ENCODE results near the gene TMCC1.
"Not testable (repeated sequence)": the region's sequence is repeated elsewhere in the genome, so short reads cannot be mapped to it uniquely, and the experiment has no call there.

The TMCC1 gene

DNA sequence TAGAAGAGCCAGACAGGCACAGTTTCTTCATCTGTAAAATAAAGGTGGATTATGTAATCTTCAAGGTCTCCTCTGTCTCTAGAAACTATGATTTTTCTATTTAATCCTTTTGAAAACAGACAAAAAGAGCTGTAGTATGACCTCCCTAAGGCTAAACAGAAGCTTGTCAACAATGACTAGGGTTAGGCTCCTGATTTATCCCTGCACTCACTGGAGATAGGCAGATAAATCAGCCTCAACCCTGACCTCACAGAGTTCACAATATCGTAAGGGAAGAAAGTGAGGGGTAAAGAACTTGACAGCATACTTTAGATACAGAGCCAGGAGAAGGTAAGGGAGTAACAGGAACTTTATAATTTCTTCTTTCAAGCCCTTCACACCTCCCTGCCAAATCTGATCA is 124.8 kb downstream of the TMCC1 start:
- no peak for DNase-seq

DNA sequence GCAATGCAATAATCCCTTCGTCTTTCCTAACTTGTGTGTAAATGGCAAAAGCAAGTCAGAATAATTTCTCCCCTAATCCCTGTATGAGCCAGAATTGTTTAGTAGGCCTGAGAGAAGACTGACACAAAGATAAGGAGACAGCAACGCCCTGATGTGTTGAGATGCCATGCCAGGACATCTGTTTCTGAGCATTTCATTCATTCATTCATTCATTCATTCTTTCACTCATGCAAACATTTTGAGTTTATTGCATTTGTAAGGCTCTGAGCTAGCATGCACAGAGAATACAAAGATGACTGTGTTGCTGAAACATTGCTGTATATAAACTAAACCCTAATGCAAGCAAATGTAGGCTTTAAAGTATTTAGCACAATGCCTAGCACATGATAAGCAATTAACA is 127.4 kb downstream of the TMCC1 start:
- DNase-seq: no peak

DNA sequence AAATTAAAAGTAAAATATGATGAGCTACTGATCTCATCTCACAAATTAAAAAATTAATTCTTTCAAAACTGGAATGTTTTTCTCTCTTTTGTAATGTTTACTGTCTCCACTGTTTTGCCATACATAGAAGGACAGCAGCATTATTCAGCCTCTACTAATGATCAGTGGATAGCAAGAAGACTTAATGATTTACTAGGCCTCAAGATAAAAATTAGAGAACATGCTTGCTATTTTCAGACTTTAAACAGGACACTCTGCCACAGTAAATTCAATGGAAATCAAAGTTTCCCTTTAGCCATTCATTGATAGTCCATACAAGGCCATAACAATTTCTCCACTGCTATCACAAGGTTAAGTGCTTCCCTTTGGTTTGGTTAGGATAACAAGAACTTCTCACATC is 129.4 kb downstream of the TMCC1 start:
- no peak for DNase-seq

DNA sequence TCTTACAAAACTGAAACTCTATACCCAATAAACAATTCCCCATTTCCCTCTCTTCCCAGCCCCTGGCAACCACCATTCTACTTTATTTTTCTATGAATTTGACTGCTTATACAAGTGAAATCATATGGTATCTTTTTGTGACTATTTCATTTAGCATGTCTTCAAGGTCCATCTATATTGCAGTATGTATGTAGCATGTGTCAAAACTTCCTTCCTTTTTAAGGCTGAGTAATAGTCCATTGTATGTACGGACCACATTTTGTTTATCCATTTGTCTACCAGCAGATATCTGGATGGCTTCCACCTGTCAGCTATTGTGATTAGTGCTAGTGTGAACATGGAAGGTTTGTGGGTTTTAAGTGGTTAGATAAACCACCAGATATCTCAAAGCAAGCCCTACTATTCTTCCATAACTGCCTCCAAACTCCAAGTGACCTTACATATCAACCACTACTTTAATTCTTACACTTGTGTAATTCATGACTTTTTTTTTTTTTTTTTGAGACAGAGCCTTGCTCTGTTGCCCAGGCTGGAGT is 134.7 kb downstream of the TMCC1 start:
- no peak for DNase-seq

DNA sequence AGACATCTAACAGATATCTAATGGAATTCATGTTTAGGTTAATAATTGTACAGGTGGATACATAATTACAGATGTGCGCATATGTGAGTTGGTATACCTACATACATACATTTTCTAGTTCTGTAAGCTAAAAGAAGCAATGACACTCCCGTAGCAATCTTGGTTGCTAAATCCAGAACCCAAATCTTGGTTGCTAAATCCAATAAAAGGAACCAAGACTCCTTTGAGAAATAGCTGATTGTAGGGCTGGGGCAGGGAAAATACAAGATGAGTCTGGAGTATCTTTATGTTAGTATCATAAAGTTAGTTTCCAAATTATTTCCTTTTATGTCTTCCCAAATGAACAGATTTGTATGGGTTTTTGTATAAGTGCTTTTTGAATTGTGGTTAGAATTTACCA is 135.2 kb downstream of the TMCC1 start:
- DNase-seq: no peak

DNA sequence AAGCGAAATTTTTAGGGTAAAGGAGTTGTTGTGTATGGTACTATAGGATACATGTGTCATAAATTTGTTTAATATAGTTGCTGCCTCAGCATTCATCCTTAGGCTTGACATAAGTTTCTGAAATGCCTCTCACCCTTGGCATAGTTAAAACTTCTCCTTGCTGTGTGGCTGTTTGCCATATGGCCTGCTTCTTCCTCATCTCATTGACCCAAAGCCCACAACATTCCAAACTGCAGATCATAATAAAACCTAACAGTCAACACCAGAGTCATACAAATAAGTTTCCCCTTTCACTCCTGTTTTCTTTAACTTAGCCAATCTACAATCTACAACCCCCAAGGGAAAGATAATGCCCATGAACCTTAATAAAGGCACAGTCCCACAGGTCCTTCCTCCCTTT is 136.6 kb downstream of the TMCC1 start:
- DNase-seq: no peak

DNA sequence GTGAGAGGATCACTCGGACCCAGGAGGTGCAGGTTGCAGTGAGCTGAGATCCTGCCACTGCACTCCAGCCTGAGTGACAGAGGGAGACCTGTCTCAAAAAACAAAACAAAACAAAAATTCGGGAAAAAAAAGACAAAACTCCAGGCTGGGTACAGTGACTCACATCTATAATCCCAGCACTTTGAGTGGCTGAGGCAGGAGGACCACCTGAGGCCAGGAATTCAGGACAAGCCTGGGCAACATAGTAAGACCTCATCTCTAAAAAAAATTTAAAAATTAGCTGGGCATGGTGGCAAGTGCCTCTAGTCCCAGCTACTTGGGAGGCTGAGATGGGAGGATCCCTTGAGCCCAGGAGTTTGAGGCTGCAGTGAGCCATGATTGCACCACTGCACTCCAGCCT is 142.4 kb downstream of the TMCC1 start:
- not testable (repeated sequence) for DNase-seq

DNA sequence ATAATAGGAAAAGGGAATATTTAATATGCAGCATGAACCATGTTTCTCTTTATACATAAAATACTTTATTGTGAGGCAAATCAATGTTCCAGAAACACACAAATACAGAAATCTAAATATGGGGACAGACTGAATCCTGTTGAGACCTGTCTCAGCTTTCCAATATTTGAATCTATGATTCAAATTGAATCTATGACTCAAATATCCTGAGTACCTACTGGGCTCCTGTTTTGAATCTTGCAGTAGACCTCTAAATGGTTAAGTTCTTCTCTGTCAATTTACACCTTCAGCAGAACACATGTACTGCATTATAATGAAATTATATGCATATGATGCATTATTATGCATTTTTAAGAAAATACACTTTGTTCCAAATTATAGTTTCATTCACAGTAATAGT is 143.8 kb downstream of the TMCC1 start:
- DNase-seq: no peak

DNA sequence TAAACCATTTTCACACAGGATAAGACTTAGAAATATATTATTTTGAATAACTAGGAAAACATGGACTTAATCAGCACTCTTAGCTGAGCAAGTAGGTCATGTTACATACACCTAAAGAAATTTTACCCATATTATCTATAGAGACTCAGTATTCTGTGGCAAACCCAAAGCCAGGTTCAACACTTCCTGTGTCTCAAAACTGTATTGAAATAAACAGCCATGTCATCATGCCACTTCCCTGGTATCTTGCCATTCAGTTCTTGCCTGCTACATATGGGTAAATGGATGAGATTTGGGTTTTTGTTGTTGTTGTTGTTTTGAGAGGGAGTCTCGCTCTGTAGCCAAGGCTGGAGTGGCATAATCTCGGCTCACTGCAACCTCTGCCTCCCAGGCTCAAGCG is 145.5 kb downstream of the TMCC1 start:
- no peak for DNase-seq

DNA sequence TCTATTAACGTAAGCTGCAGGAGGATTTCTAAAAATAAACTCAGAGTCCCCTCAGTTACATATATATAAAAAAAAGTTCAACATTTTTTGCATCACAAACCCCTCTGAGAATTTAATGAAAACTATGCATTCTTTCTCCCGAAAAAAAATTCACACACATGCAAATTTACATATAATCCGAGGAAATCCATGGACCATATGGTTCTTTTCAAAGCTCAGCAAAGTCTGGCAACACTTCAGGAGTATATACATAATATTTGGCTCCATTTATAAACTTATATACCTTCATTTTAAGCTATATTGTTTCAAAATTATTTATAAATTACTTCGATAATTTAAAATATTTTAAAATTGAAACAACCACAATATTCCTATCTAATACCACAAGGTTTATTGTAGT is 146.4 kb downstream of the TMCC1 start:
- no peak for DNase-seq

DNA sequence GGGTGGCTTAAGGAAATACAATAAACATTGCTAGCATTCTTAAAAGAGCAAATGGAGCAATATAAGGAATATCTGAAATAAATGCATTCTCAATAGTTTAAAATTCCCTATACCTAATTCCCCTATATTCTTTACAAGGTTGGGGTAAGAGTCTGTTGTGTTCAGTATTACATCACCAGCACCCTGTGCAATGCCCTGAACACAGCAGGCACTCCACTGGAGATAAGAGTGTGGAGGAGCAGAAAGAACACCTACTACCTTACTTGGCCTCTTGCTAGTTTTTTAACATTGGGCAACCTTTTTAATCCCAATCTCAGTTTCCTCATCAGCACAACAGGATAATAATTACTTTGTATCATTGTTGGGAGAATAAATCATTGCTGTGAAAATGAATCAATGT is 146.9 kb downstream of the TMCC1 start:
- no peak for DNase-seq

DNA sequence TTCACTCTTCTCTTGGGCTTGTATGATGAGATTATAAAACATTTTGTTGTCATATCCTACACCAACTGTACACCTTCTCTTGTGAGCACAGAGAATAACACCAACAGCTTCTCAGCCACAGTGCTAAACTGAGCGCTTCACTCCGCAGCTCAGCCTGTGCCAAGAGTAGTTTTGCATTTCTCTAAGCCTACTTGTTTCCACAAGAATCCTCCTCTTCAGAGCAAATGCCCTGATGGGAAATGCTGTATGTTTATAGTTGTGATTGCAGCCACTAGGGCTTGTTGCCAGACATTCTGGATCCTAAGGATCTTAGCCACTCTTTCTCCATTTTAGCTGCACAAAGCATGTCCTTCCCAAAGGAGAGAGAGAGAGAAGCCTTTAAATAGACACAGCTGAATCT is 148.3 kb downstream of the TMCC1 start:
- DNase-seq: no peak

DNA sequence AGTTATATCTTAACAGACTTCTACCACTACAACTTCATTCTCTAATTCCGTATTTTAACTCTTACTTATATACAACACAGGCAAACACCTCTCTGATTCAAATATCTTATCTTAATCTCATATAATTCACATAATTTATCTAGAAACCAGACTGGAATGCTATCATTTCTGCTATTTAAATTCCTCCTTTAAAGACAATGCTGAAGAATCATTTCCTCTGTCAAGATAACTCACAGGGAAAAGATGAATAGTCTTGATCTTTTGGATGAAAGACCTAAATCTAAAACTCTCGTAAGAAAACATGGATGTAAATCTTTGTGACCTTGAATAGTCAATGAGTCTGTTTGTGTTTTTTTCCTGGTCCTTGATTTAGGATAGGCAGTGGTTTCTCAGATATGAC is 151.7 kb downstream of the TMCC1 start:
- DNase-seq: no peak

DNA sequence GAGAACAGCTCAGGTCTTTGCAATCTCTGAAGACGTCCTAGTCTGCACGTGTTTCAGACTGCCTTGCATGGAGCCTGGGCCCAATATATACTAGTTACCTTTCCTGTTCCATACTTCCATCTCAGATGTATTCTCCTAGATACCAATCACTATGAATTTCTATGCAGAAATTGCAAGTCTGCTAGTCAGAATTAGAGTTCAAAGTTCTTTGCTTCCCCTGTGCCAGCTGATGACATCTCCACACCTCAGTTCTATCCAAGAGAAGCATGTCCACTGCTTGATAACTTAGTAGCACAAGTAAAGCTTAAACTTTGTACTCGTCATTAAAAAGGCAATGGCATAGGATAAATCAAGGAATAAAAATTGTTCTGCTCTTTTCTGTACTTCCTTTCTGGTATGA is 153.4 kb downstream of the TMCC1 start:
- DNase-seq: no peak

DNA sequence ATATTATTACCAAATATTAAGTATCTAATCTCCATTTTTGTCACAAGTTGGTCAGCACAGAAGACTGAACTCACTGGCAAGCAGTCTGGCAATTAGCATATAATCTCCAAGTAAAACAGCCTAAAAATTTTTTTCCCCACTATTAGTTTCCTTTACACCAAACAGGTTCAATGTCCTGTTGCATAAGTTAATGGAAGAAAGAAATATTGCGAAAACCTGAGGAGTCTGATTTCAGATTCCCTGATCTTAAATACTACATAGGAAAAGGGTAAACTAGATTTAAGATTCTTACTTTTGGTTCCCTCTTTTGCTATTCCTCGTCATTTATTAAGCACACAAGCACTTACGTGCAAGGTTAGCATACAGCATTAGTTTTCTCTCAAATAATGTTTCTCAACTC is 153.9 kb downstream of the TMCC1 start:
- DNase-seq: no peak

DNA sequence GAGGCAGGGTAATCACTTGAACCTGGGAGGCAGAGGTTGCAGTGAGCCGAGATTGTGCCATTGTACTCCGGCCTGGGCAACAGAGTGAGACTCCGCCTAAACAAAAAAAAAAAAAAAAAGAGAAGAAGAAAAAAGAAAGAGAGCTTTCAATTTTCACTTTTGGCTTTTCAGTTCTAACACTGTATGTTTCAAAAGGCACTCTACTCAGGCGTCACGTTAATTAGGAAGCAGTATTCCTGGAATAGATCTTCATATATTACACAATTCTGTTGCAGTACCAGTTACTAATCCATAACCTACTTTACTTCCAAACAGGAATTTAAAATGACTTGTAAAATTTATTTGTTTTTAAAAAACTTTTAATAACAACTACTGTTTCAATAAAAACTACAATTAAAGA is 155.3 kb downstream of the TMCC1 start:
- no peak for DNase-seq

DNA sequence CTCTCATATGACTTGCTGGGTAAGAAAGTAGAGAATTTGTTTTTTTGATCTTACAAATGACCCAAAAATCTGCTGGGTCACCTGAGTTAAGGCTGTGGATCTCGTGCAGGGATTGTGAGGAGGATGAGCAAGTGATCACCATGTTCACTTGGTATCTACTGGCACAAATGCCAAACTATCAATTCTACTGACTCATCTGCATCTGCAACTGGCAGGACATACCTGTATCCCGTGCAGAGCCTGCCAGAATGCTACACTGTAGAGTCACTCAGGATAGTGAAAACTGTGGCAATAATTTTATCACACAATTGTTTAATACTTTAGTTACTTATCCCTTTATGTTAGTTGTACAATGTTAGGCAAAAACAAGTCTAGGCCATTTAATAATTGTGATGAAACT is 157.4 kb downstream of the TMCC1 start:
- DNase-seq: no peak

DNA sequence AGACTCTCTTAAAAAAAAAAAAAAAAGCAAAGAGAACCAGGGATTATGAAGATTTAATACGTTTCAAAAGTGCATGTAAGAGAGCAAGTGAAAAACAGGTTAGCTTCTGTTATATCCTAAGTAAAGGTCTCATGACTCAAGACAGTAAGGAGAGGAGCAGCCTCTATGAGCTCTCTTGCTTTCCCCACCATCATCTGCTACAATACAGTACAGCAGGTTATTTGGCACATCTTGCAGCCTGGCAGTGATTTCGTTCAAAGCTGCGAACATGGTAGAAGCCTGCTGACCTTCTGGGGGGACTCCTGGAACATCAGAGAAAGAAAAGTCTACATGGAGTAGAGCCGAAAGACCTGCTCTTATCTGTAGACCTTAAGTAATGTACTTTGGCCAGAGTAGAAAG is 157.9 kb downstream of the TMCC1 start:
- no peak for DNase-seq

DNA sequence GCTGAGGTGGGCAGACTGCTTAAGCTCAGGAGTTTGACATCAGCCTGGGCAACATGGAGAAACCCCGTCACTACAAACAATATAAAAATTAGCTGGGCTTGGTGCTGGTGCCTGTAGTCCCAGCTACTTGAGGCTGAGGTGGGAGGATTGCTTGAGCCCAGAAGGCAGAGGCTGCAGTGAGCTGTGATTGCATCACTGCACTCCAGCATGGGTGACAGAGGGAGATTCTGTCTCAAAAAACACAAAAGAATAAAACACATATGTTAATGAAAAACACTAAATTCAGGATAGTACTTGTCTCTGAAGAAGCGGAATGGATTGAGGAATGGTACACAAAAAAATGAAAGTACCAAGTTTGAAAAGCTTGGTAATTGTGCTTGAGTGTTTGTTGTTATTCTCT is 159.1 kb downstream of the TMCC1 start:
- DNase-seq: no peak

DNA sequence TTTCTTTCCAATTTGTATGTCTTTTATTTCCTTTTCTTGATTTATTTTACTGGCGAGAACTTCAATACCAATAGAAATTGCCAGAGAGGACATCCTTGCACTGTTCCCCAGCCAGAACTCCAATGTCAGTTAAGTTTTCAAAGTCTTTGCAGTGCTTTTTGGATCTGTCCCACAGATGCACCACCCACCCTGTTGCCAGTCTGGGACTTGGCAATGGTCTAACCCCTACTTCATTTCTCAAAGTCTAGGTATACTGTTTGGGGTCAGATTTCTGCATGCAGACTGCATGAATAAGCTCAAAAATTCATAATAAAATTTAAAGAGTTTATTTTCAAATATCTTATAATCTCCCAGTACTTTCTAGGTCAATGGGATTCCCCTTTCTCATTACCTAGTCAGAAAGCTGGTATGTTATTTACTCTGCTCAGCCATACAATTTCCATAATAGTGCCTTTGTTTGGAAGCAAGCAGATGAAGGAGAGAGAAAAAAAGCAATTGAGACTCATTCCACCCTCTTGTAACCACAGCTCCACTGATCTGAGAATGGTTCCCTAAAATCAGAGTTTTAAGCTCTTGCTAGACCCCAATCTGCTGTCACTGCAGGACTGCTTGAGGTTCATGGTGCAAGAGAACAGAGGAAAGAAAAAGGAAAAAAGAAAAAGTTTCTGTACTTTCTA is 161.2 kb downstream of the TMCC1 start:
- no peak for DNase-seq

DNA sequence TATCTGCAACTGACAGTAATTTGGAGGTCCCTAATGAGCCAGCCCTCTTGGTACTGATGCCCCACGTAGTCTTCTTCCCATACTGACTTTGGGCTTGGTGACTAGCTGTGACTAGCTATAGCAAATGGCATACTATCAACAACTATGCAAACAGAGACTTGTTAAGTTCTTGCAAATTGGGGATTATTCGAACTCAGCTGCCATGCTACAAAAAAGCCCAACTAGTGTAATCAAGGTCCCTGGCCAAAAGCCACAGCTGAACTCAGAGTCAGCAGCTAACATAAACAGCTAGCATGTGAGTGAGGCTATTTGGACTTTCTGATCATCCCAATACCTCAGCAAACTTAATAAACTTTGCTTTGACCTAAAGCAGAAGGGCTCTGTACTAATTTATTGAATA is 165.8 kb downstream of the TMCC1 start:
- no peak for DNase-seq

DNA sequence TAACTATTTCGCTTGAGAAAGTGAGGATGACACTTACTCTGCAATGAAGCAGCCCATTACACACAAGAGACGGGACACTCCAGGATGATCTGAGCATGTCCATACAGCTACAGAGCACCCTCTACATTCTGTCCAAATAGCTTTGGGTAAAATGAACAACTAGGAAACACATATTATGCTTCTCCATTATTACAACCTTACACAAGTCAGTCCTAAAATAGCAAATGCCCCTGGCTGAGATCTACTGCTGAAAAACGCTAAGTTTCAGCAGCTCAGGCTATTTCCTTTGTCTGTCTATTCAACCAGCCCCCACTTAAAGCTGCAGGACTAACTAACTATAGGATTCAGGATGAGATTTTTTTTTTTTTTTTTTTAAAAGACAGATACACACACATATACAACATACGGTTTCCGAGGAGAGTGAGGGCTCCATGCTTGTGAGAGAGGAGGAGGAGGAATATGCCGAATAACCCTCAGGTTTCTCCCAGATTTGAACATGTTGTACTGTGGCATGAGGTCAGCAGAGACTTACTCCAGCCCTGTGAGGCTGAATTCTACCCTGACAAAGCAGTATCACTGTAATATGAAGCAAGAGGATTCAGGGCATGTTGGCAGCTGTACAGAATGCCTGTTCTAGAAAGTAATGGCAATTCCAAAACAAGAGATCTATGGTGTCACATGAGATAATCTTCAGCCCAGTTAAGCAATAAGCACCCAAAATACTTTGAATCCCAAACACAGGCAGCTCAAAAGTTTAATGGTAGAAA is 169.8 kb downstream of the TMCC1 start:
- DNase-seq: no peak

DNA sequence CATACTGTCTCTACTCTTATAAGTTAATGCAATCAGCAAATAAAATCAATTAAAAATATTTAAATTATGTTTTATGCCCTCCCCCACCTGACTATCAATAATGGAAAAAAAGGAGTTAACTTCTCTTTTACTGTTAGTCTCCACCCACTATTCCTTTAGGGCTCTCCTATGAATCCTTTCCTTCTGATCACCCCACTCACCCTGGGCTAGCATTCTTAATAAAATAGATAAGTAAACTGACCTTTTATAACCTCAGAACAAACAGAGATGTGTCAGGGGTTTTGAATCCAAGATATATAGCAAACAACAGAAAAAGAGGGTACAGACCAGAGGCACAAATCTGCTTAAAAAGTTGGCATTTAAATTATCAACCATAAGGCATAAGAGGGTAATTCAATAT is 171.0 kb downstream of the TMCC1 start:
- DNase-seq: no peak

DNA sequence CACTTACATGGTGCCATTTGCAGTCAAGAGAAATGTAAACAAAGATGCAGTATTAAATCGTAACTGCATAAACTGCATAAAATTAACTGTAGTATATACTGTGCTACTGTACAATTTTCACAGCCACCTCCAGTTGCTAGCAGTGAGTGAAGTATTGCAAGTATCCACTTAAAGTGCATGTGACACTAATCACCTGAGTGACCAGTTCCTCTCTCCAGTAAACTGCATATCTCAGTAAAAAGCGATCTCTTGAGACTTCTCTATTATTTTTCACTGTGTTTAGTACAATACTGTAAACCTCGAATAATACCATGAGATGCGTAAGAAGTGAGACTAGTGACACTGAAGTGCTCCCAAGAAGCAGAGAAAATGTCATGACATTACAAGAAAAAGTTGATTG is 175.3 kb downstream of the TMCC1 start:
- DNase-seq: no peak

DNA sequence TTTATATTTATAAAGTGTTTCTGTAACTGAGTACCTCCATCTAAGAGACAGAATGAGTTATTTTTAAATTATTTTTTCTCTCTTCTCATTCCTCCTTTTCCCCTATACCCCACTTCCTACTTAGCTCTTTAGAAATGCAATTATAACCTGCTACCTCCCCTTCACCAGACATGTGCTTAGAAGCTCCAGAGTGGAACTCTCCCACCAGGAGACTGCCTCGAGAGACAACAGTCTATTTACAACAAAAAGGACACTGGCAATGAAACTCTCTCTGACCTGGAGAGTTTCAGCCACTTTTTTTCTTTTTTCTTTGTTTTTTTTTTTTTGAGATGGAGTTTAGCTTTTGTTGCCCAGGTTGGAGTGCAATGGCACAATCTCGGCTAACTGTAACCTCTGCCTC is 177.7 kb downstream of the TMCC1 start:
- no peak for DNase-seq

Measured in NCI-H187 (cell line).